IMR-90 (cell line): Measurements from ENCODE around the gene TCF20. TPM values are rescaled to one million over a fixed set of nuclear protein-coding genes. Genes with fewer than 3 reads are reported as not detected.

Experiments
- ATAC-seq: fragments of 200-7000 bp; cut with Tn5 transposase; 2 replicates; pipeline ENCODE4 v1.9.1; 2020; ENCODE audit warnings: low read depth, mild to moderate bottlenecking, moderate library complexity
- BruUV-seq: library from RNA; stranded (reverse); fragments of 400-500 nt; replicated peaks from 2 replicates; lab custom pipeline; 2021; lab: Mats Ljungman, UMichigan
- CTCF ChIA-PET: fragments of 300-600 bp; formaldehyde crosslinking; extraction: SDS; loops from one replicate; lab custom pipeline; 2021; ENCODE audit warnings: antibody characterized with exemption; lab: Yijun Ruan, JAX
- POLR2A ChIA-PET: fragments of 300-600 bp; sonication (Branson Sonifier 250); formaldehyde crosslinking; loops from one replicate; lab custom pipeline; 2022; ENCODE audit warnings: antibody characterized with exemption; ENCODE audit not compliant: unreplicated experiment; lab: Charles Lee
- DNase-seq: peaks from one replicate; pipeline ENCODE4 v3.0.0; 2013
- H2AFZ ChIP-seq: replicated peaks from 2 replicates; pipeline ENCODE3; 2013; ENCODE audit warnings: low read length, mild to moderate bottlenecking; ENCODE audit not compliant: poor library complexity
- H2AK5ac ChIP-seq: 2 replicates; pipeline ENCODE4 v1.6.1; 2013; ENCODE audit warnings: low read depth, low read length, inconsistent platforms
- H2AK9ac ChIP-seq: replicated peaks from 2 replicates; pipeline ENCODE3; 2013; ENCODE audit warnings: mild to moderate bottlenecking, low read depth, low read length, moderate library complexity; ENCODE audit not compliant: poor library complexity
- H2BK120ac ChIP-seq: 2 replicates; pipeline ENCODE4 v1.6.1; 2013; ENCODE audit warnings: low read depth, low read length, inconsistent platforms
- H2BK15ac ChIP-seq: 3 replicates; pipeline ENCODE4 v1.6.1; 2013; ENCODE audit warnings: low read depth, low read length, inconsistent platforms
- H2BK20ac ChIP-seq: 2 replicates; pipeline ENCODE4 v1.6.1; 2013; ENCODE audit warnings: low read depth, mild to moderate bottlenecking, inconsistent platforms, low read length, moderate library complexity
- H2BK5ac ChIP-seq: 2 replicates; pipeline ENCODE4 v1.6.1; 2013; ENCODE audit warnings: mild to moderate bottlenecking, low read depth, low read length, inconsistent platforms; ENCODE audit not compliant: poor library complexity, severe bottlenecking
- H3K14ac ChIP-seq: replicated peaks from 2 replicates; pipeline ENCODE4 v1.6.1; 2013; ENCODE audit warnings: low read depth, low read length, inconsistent platforms
- H3K18ac ChIP-seq: 2 replicates; pipeline ENCODE4 v1.6.1; 2013; ENCODE audit warnings: low read depth, low read length, control low read depth
- H3K23ac ChIP-seq: 2 replicates; pipeline ENCODE4 v1.6.1; 2013; ENCODE audit warnings: low read depth, low read length, inconsistent platforms
- H3K27ac ChIP-seq: 2 replicates; pipeline ENCODE4 v1.5.1; 2013; ENCODE audit warnings: mild to moderate bottlenecking, control low read depth, low read length; ENCODE audit not compliant: insufficient read depth
- H3K27me3 ChIP-seq: 2 replicates; pipeline ENCODE4 v1.6.1; 2013; ENCODE audit warnings: low read length; ENCODE audit not compliant: control insufficient read depth, insufficient read depth
- H3K36me3 ChIP-seq: 2 replicates; pipeline ENCODE4 v1.6.1; 2013; ENCODE audit warnings: low read length, mixed read lengths; ENCODE audit not compliant: control insufficient read depth, insufficient read depth
- H3K4ac ChIP-seq: 2 replicates; pipeline ENCODE4 v1.6.1; 2013; ENCODE audit warnings: low read depth, low read length, inconsistent platforms
- H3K4me1 ChIP-seq: 2 replicates; pipeline ENCODE4 v1.6.1; 2013; ENCODE audit warnings: low read length, mixed read lengths; ENCODE audit not compliant: control insufficient read depth, insufficient read depth
- H3K4me2 ChIP-seq: 2 replicates; pipeline ENCODE4 v1.6.1; 2013; ENCODE audit warnings: low read depth, mild to moderate bottlenecking, control low read depth, low read length, moderate library complexity
- H3K4me3 ChIP-seq: 2 replicates; pipeline ENCODE4 v1.5.1; 2013; ENCODE audit warnings: low read depth, mild to moderate bottlenecking, control low read depth, low read length, moderate library complexity; ENCODE audit not compliant: insufficient read depth
- H3K56ac ChIP-seq: 2 replicates; pipeline ENCODE4 v1.6.1; 2013; ENCODE audit warnings: low read length, inconsistent platforms; ENCODE audit not compliant: insufficient read depth; ENCODE audit errors: extremely low read depth
- H3K79me1 ChIP-seq, 2 experiments: 2 replicates each; pipeline ENCODE4 v1.6.1; 2013; ENCODE audit warnings: low read length in 2 of 2, inconsistent platforms in 1 of 2, low read depth in 1 of 2
- H3K9ac ChIP-seq: 2 replicates; pipeline ENCODE4 v1.6.1; 2013; ENCODE audit warnings: low read depth, low read length, control low read depth
- H3K9me1 ChIP-seq: 2 replicates; pipeline ENCODE4 v1.6.1; 2013; ENCODE audit warnings: low read length, inconsistent platforms; ENCODE audit not compliant: insufficient read depth
- H3K9me3 ChIP-seq: 2 replicates; pipeline ENCODE4 v1.6.1; 2013; ENCODE audit warnings: low read length; ENCODE audit not compliant: control insufficient read depth, insufficient read depth
- H4K20me1 ChIP-seq: 2 replicates; pipeline ENCODE4 v1.6.1; 2013; ENCODE audit warnings: low read length, inconsistent platforms; ENCODE audit not compliant: insufficient read depth
- H4K5ac ChIP-seq: 2 replicates; pipeline ENCODE4 v1.6.1; 2013; ENCODE audit warnings: mild to moderate bottlenecking, low read depth, low read length, control low read depth
- H4K8ac ChIP-seq, 2 experiments: 2 replicates each; pipeline ENCODE4 v1.6.1; 2013; ENCODE audit warnings: low read depth in 2 of 2, low read length in 2 of 2, control low read depth in 1 of 2, inconsistent platforms in 1 of 2
- H4K91ac ChIP-seq: 2 replicates; pipeline ENCODE4 v1.6.1; 2013; ENCODE audit warnings: low read depth, low read length, inconsistent platforms; ENCODE audit not compliant: insufficient read depth
- MAZ ChIP-seq: IDR thresholded peaks from 2 replicates; pipeline ENCODE4 v1.6.1; 2012; ENCODE audit warnings: low read depth, mild to moderate bottlenecking, low read length, improper control_type of control experiment, moderate library complexity, borderline replicate concordance
- WGBS, 2 experiments: methylation state at CpG; one replicate each; pipeline versions ENCODE4 v1.1.5 to v1.1.7; 2013; ENCODE audit warnings: missing lambda C conversion rate in 2 of 2; ENCODE audit not compliant: insufficient read length in 1 of 2; ENCODE audit errors: extremely low coverage in 2 of 2; 5-methylcytosine and 5-hydroxymethylcytosine counted together
- dilution Hi-C: fragments of 300-500 bp; cut with HindIII; formaldehyde crosslinking; loops from one replicate; pipeline ENCODE4 v1.14.3; 2018; ENCODE audit warnings: low sequenced_read_pairs; ENCODE audit not compliant: unreplicated experiment
- in situ Hi-C: fragments of 300-500 bp; cut with MboI; formaldehyde crosslinking; loops from 3 replicates; pipeline ENCODE4 v1.14.3; 2019; ENCODE audit warnings: low sequenced_read_pairs, inconsistent platforms, mixed read lengths
- intact Hi-C: fragments of 100-400 bp; cut with micrococcal nuclease; formaldehyde crosslinking; loops from 2 replicates; pipeline ENCODE4 v1.10.0; 2022
- polyA plus RNA-seq, 3 experiments: library from polyadenylated mRNA; depleted of rRNA; stranded (reverse); fragments of >200 nt; gene quantifications; 2 replicates each; pipeline ENCODE4 v1.2.3, GENCODE V29; 2012; ENCODE audit warnings: low replicate concordance in 1 of 3
- total RNA-seq: library from RNA; depleted of rRNA; stranded (reverse); fragments of >200 nt; gene quantifications from 2 replicates; pipeline ENCODE4 v1.2.3, GENCODE V29; 2012

TCF20 gene
- total and polyA plus RNA-seq, 2 of the 4 experiments (the other 2 are of a cell fraction) = 8.9 to 23.7 TPM

- ChIA-PET POLR2A (no interaction called here), CTCF (no interaction called here)
- 0 out of 2 replicates have a peak, but pooled peaks cover 3% of the 10 kb centered on the region for H3K9me1 ChIP-seq
- H3K23ac ChIP-seq = no peak overlapping the region
- H4K5ac ChIP-seq = no peak overlapping the region
- peaks cover 26% of the 10 kb centered on the region for H4K20me1 ChIP-seq
- no peak overlapping the region for H3K9ac ChIP-seq
- peaks cover 48% of the 10 kb centered on the region for H3K27me3 ChIP-seq
- no peak overlapping the region for H3K14ac ChIP-seq
- H4K8ac ChIP-seq = no peak overlapping the region
- no peak overlapping the region for H2BK5ac ChIP-seq
- no peak overlapping the region for H3K27ac ChIP-seq
- H4K91ac ChIP-seq = no peak overlapping the region
- H2AK9ac ChIP-seq = no peak overlapping the region
- in situ Hi-C loops = no loop called here
- no peak overlapping the region for H2BK120ac ChIP-seq
- H3K56ac ChIP-seq = no peak overlapping the region
- H3K36me3 ChIP-seq = no peaks in the 10 kb centered on the region
- H2AFZ ChIP-seq = no peak overlapping the region
- H3K4me2 ChIP-seq = no peak overlapping the region
- no peak overlapping the region for H3K18ac ChIP-seq
- H3K9me3 ChIP-seq = no peaks in the 10 kb centered on the region
- 92% methylated on average over 2 of the region's 3 CpGs; no CpG with 5 or more reads in 1 of the 2 experiments for WGBS, 2 experiments
- intact Hi-C loops = no loop called here
- no peak overlapping the region for H2AK5ac ChIP-seq
- H3K4ac ChIP-seq = no peak overlapping the region
- ATAC-seq = no peak
- BruUV-seq = no TSS peak
- H3K79me1 ChIP-seq = no peaks in the 10 kb centered on the region
- no peak for TF ChIP-seq MAZ
- no peak overlapping the region for H2BK15ac ChIP-seq
- DNase-seq = no peak
- dilution Hi-C loops = no loop called here
- no peaks in the 10 kb centered on the region for H3K4me1 ChIP-seq
- no peak overlapping the region for H2BK20ac ChIP-seq
- H3K4me3 ChIP-seq = no peak overlapping the region
Measured at GRCh38 chr22:42286205-42286604, 15.8 kb upstream of the TCF20 start.
